Smooth muscle cell (in vitro differentiated cells): ENCODE measurements around the gene PCDHGA1. TPM values are rescaled to one million over a fixed set of nuclear protein-coding genes. Genes with fewer than 3 reads are reported as not detected.

ENCODE experiments used
- DNase-seq: peaks from one replicate; lab custom pipeline; 2025; ENCODE audit not compliant: unreplicated experiment; lab: John Stamatoyannopoulos, UW
- H2AFZ ChIP-seq: fragments of 200-600 bp; sonication (generic); 2 replicates; pipeline ENCODE4 v1.6.0; 2016; ENCODE audit warnings: antibody characterized with exemption, low read depth, mild to moderate bottlenecking
- H3F3A ChIP-seq: fragments of 200-600 bp; sonication (generic); 2 replicates; pipeline ENCODE4 v1.6.0; 2017; ENCODE audit warnings: antibody characterized with exemption, low read depth
- H3K27ac ChIP-seq: fragments of 200-600 bp; sonication (generic); 2 replicates; pipeline ENCODE4 v1.5.1; 2016; ENCODE audit warnings: low read depth, mild to moderate bottlenecking
- H3K27me3 ChIP-seq: fragments of 200-600 bp; sonication (generic); 2 replicates; pipeline ENCODE4 v1.6.1; 2016; ENCODE audit warnings: low read depth, mild to moderate bottlenecking
- H3K36me3 ChIP-seq: fragments of 200-600 bp; sonication (generic); 2 replicates; pipeline ENCODE4 v1.5.1; 2016; ENCODE audit warnings: low read depth
- H3K4me1 ChIP-seq: fragments of 200-600 bp; sonication (generic); 2 replicates; pipeline ENCODE4 v1.5.1; 2016; ENCODE audit warnings: low read depth
- H3K4me2 ChIP-seq: fragments of 200-600 bp; sonication (generic); 2 replicates; pipeline ENCODE4 v1.6.0; 2016; ENCODE audit warnings: mild to moderate bottlenecking
- H3K4me3 ChIP-seq: fragments of 200-600 bp; sonication (generic); 2 replicates; pipeline ENCODE4 v1.5.1; 2016; ENCODE audit warnings: mild to moderate bottlenecking
- H3K79me2 ChIP-seq: fragments of 200-600 bp; sonication (generic); 2 replicates; pipeline ENCODE4 v1.6.0; 2016; ENCODE audit warnings: low read depth, mild to moderate bottlenecking
- H3K9ac ChIP-seq: fragments of 200-600 bp; sonication (generic); 2 replicates; pipeline ENCODE4 v1.6.0; 2016; ENCODE audit warnings: low read depth
- H3K9me3 ChIP-seq: fragments of 200-600 bp; sonication (generic); replicated peaks from 2 replicates; pipeline ENCODE4 v1.5.1; 2016; ENCODE audit warnings: low read depth
- H4K20me1 ChIP-seq: fragments of 200-600 bp; sonication (generic); 2 replicates; pipeline ENCODE4 v1.6.0; 2016; ENCODE audit warnings: low read depth
- CTCF ChIP-seq: fragments of 200-600 bp; sonication (generic); IDR thresholded peaks from 2 replicates; pipeline ENCODE4 v1.5.1; 2017; ENCODE audit warnings: borderline replicate concordance, mild to moderate bottlenecking, antibody characterized with exemption; ENCODE audit not compliant: insufficient read depth, poor library complexity, severe bottlenecking
- WGBS: methylation state at CpG from one replicate; pipeline ENCODE4 v1.1.7; 2016; ENCODE audit warnings: low lambda C conversion rate; 5-methylcytosine and 5-hydroxymethylcytosine counted together
- polyA plus RNA-seq: library from polyadenylated mRNA; unstranded; fragments of >200 nt; fragmentation: Nextera tagmentation; extraction: Ambion mirVana; gene quantifications from 2 replicates; pipeline ENCODE4 v1.2.1, GENCODE V29; 2016
- total RNA-seq: library from RNA; depleted of rRNA; stranded (reverse); fragments of >200 nt; gene quantifications from 2 replicates; pipeline ENCODE4 v1.2.3, GENCODE V29; 2014

The PCDHGA1 gene
- total and polyA plus RNA-seq, 2 experiments from 2014 or later: 0.05 to 0.63 TPM

GRCh38 chr5:141366016-141366896 is 35.9 kb downstream of the PCDHGA1 start:
- DNase-seq: no peak
- H3F3A ChIP-seq: no peaks in the 10 kb centered on the region
- no peaks in the 10 kb centered on the region for H3K27me3 ChIP-seq
- H3K4me3 ChIP-seq: no peak overlapping the region
- H3K9ac ChIP-seq: no peak overlapping the region
- no peaks in the 10 kb centered on the region for H3K4me1 ChIP-seq
- H4K20me1 ChIP-seq: no peaks in the 10 kb centered on the region
- H3K4me2 ChIP-seq: no peak overlapping the region
- H3K79me2 ChIP-seq: no peaks in the 10 kb centered on the region
- H2AFZ ChIP-seq: no peak overlapping the region
- WGBS: 96% methylated on average over 46 of the region's 46 CpGs
- H3K9me3 ChIP-seq: peaks cover 11% of the 10 kb centered on the region
- H3K27ac ChIP-seq: no peak overlapping the region
- TF ChIP-seq CTCF: no peak
- H3K36me3 ChIP-seq: no peaks in the 10 kb centered on the region

- Histone ChIP-seq H3K4me3 (no peak within 1 kb of the TSS), H3K9me3 (peaks cover 15% of the 10 kb centered on the region)
These were observed 39.9 kb downstream of the PCDHGA1 start, which contains the start of gene PCDHGB3 for GRCh38 chr5:141369994-141370848. TSS of gene PCDHGB3 (plus strand) at chr5:141370242. CDS start at chr5:141370395, 153 bp downstream.

GRCh38 chr5:141371572-141372475 is 41.5 kb downstream of the PCDHGA1 start:
- H3K79me2 ChIP-seq: no peaks in the 10 kb centered on the region
- no peak overlapping the region for H3K9ac ChIP-seq
- H3F3A ChIP-seq: no peaks in the 10 kb centered on the region
- H3K4me3 ChIP-seq: no peak overlapping the region
- peaks cover 10% of the 10 kb centered on the region for H3K9me3 ChIP-seq
- H3K4me2 ChIP-seq: no peak overlapping the region
- no peak for TF ChIP-seq CTCF
- H3K4me1 ChIP-seq: no peaks in the 10 kb centered on the region
- DNase-seq: no peak
- H2AFZ ChIP-seq: no peak overlapping the region
- no peaks in the 10 kb centered on the region for H3K36me3 ChIP-seq
- no peaks in the 10 kb centered on the region for H4K20me1 ChIP-seq
- H3K27ac ChIP-seq: no peak overlapping the region
- WGBS: 96% methylated on average over 69 of the region's 69 CpGs
- H3K27me3 ChIP-seq: no peaks in the 10 kb centered on the region

More at GRCh38 chr5:141369994-141370848, 39.9 kb downstream of the PCDHGA1 start, which contains the start of gene PCDHGB3:
- no peaks in the 10 kb centered on the region for H3F3A ChIP-seq
- H3K27ac ChIP-seq: no peak within 1 kb of the TSS
- no peak within 1 kb of the TSS for H2AFZ ChIP-seq
- H4K20me1 ChIP-seq: no peaks in the 10 kb centered on the region
- no peak within 1 kb of the TSS for H3K4me2 ChIP-seq
- 89% methylated on average over 32 of the region's 32 CpGs for WGBS
- no peak for DNase-seq
- H3K27me3 ChIP-seq: no peaks in the 10 kb centered on the region
- H3K9ac ChIP-seq: no peak within 1 kb of the TSS
- H3K36me3 ChIP-seq: no peaks in the 10 kb centered on the region
- H3K4me1 ChIP-seq: no peaks in the 10 kb centered on the region
- H3K79me2 ChIP-seq: no peaks in the 10 kb centered on the region
- TF ChIP-seq CTCF: no peak
